ENCODE results near the gene PDXK. TPM values are rescaled to one million over a fixed set of nuclear protein-coding genes. Genes with fewer than 3 reads are reported as not detected.
A peak's percentile ranks its signal among the peaks of the same experiment; 100 is the strongest.

Gene PDXK
- total and polyA plus RNA-seq, 2 of the 13 experiments (the other 11 are each of a cell fraction or from before 2014, with no cell fraction given): 114 to 184 TPM

- TF ChIP-seq SOX13 (IDR thresholded peaks at IDR 0.05) (no peak), SOX13 (CRISPR knock-in tag; conservative IDR thresholded peaks at IDR 0.05 in 1 of 2, IDR thresholded peaks at IDR 0.05 in 1 of 2) (peak in 1 of 2 experiments; percentile 36; a peak in 1 of 4 replicates), RBAK (CRISPR knock-in tag; IDR thresholded peaks at IDR 0.05) (no peak), ZBTB3 (CRISPR knock-in tag; IDR thresholded peaks at IDR 0.05; ENCODE audit: borderline replicate concordance, low read depth) (no peak), BCL6 (CRISPR knock-in tag; IDR thresholded peaks at IDR 0.05) (peak; percentile 40; the same call in 1 of the 2 replicates), FOXK1 (CRISPR knock-in tag; IDR thresholded peaks at IDR 0.05; ENCODE audit: borderline replicate concordance, low read depth) (0 out of 2 replicates have a peak, but pooled peaks have one; percentile 28), ZNF790 (CRISPR knock-in tag; IDR thresholded peaks at IDR 0.05; ENCODE audit: borderline replicate concordance) (no peak), NFE2 (CRISPR knock-in tag; IDR thresholded peaks at IDR 0.05) (no peak), ZNF430 (CRISPR knock-in tag; IDR thresholded peaks at IDR 0.05) (no peak), SMC3 (IDR thresholded peaks at IDR 0.05; ENCODE audit: low read length) (no peak), EP300 (IDR thresholded peaks at IDR 0.05; ENCODE audit: low read depth in 2 of 2, low read length in 2 of 2) (no peak), EP300 (CRISPR knock-in tag; IDR thresholded peaks at IDR 0.05; ENCODE audit: borderline replicate concordance) (no peak), CSRNP1 (CRISPR knock-in tag; IDR thresholded peaks at IDR 0.05) (0 out of 2 replicates have a peak, but pooled peaks have one; percentile 46), GMEB2 (CRISPR knock-in tag; IDR thresholded peaks at IDR 0.05; ENCODE audit: low read depth) (no peak), LBX2 (CRISPR knock-in tag; IDR thresholded peaks at IDR 0.05; ENCODE audit: borderline replicate concordance) (peak; percentile 44; the same call in 1 of the 2 replicates), PHB2 (IDR thresholded peaks at IDR 0.05; ENCODE audit: partially characterized antibody) (no peak), ZMYM3 (CRISPR knock-in tag; IDR thresholded peaks at IDR 0.05) (no peak), FOXM1 (CRISPR knock-in tag; IDR thresholded peaks at IDR 0.05) (no peak), DDIT3 (CRISPR knock-in tag; IDR thresholded peaks at IDR 0.05) (no peak), ATF2 (CRISPR knock-in tag; IDR thresholded peaks at IDR 0.05) (peak; percentile 42), ZBTB34 (CRISPR knock-in tag; IDR thresholded peaks at IDR 0.05) (no peak), FOXO1 (CRISPR knock-in tag; IDR thresholded peaks at IDR 0.05) (peak; percentile 67), RFX5 (IDR thresholded peaks at IDR 0.05; ENCODE audit: low read depth, low read length) (no peak)
Measured at GRCh38 chr21:43718872-43719747, at the start of gene PDXK (continued).

Data from HepG2 (cell line).